H9 (cell line): ENCODE data around the gene BCKDHB. TPM values are rescaled to one million over a fixed set of nuclear protein-coding genes. Genes with fewer than 3 reads are reported as not detected.

ENCODE experiments used
- DNase-seq: peaks from one replicate; pipeline ENCODE4 v3.0.0-alpha.2; 2017
- H2AFZ ChIP-seq: one replicate; pipeline ENCODE4 v1.6.1; 2013; ENCODE audit warnings: mild to moderate bottlenecking, low read length, control low read depth, moderate library complexity
- H2AK5ac ChIP-seq: 2 replicates; pipeline ENCODE4 v1.6.1; 2013; ENCODE audit warnings: low read length, control low read depth, mixed read lengths; ENCODE audit not compliant: insufficient read length
- H2BK120ac ChIP-seq: one replicate; pipeline ENCODE4 v1.6.1; 2013; ENCODE audit warnings: low read depth, mild to moderate bottlenecking, low read length, control low read depth, inconsistent platforms; ENCODE audit not compliant: poor library complexity, severe bottlenecking
- H2BK12ac ChIP-seq: 2 replicates; pipeline ENCODE4 v1.6.1; 2013; ENCODE audit warnings: low read length, control low read depth, mixed read lengths, low read depth; ENCODE audit not compliant: insufficient read length
- H2BK15ac ChIP-seq: 2 replicates; pipeline ENCODE4 v1.6.1; 2013; ENCODE audit warnings: low read depth, low read length, control low read depth
- H2BK20ac ChIP-seq: one replicate; pipeline ENCODE4 v1.6.1; 2013; ENCODE audit warnings: low read depth, mild to moderate bottlenecking, low read length, control low read depth, inconsistent platforms; ENCODE audit not compliant: poor library complexity, severe bottlenecking
- H2BK5ac ChIP-seq: 2 replicates; pipeline ENCODE4 v1.6.1; 2013; ENCODE audit warnings: low read length, control low read depth, mixed read lengths; ENCODE audit not compliant: insufficient read length
- H3K14ac ChIP-seq: 2 replicates; pipeline ENCODE4 v1.6.1; 2013; ENCODE audit warnings: low read length, control low read depth; ENCODE audit not compliant: insufficient read depth
- H3K18ac ChIP-seq: 2 replicates; pipeline ENCODE4 v1.6.1; 2013; ENCODE audit warnings: low read depth, mild to moderate bottlenecking, mixed read lengths, low read length, control low read depth; ENCODE audit not compliant: insufficient read length
- H3K23ac ChIP-seq: 2 replicates; pipeline ENCODE4 v1.6.1; 2013; ENCODE audit warnings: low read length, control low read depth, mixed read lengths, low read depth; ENCODE audit not compliant: insufficient read length
- H3K23me2 ChIP-seq: 2 replicates; pipeline ENCODE4 v1.6.1; 2013; ENCODE audit warnings: low read depth, mild to moderate bottlenecking, mixed read lengths, low read length, control low read depth; ENCODE audit not compliant: insufficient read length, poor library complexity, severe bottlenecking
- H3K27ac ChIP-seq: 2 replicates; pipeline ENCODE4 v1.5.1; 2013; ENCODE audit warnings: low read length, control low read depth, mixed read lengths, low read depth; ENCODE audit not compliant: insufficient read length
- H3K27me3 ChIP-seq: 2 replicates; pipeline ENCODE4 v1.6.1; 2013; ENCODE audit warnings: low read length, control low read depth, inconsistent platforms; ENCODE audit not compliant: insufficient read depth
- H3K4ac ChIP-seq: 2 replicates; pipeline ENCODE4 v1.6.1; 2013; ENCODE audit warnings: low read depth, mild to moderate bottlenecking, control low read depth, inconsistent platforms, low read length, moderate library complexity
- H3K4me1 ChIP-seq: 2 replicates; pipeline ENCODE4 v1.6.1; 2013; ENCODE audit warnings: low read length, control low read depth, inconsistent platforms; ENCODE audit not compliant: insufficient read depth
- H3K4me2 ChIP-seq: 2 replicates; pipeline ENCODE4 v1.6.1; 2013; ENCODE audit warnings: low read length, control low read depth, mixed read lengths; ENCODE audit not compliant: insufficient read length, insufficient read depth
- H3K56ac ChIP-seq: 2 replicates; pipeline ENCODE4 v1.6.1; 2013; ENCODE audit warnings: low read depth, mild to moderate bottlenecking, mixed read lengths, low read length, control low read depth; ENCODE audit not compliant: insufficient read length
- H3K79me1 ChIP-seq: 2 replicates; pipeline ENCODE4 v1.6.1; 2013; ENCODE audit warnings: low read depth, mild to moderate bottlenecking, moderate library complexity, low read length, control low read depth, inconsistent platforms; ENCODE audit not compliant: insufficient read depth, poor library complexity, severe bottlenecking
- H3K79me2 ChIP-seq: 2 replicates; pipeline ENCODE4 v1.6.1; 2013; ENCODE audit warnings: low read length, control low read depth, inconsistent platforms; ENCODE audit not compliant: insufficient read depth
- H3K9ac ChIP-seq: 2 replicates; pipeline ENCODE4 v1.6.1; 2013; ENCODE audit warnings: low read length, control low read depth, mixed read lengths; ENCODE audit not compliant: insufficient read length; ENCODE audit errors: extremely low read depth
- H3K9me3 ChIP-seq: one replicate; pipeline ENCODE4 v1.6.1; 2013; ENCODE audit warnings: low read depth, low read length, inconsistent platforms; ENCODE audit not compliant: control insufficient read depth
- H3T11ph ChIP-seq: one replicate; pipeline ENCODE4 v1.6.1; 2013; ENCODE audit warnings: mild to moderate bottlenecking, low read length, control low read depth, inconsistent platforms
- H4K20me1 ChIP-seq: one replicate; pipeline ENCODE4 v1.6.1; 2013; ENCODE audit not compliant: control insufficient read depth, insufficient read length, insufficient read depth
- H4K5ac ChIP-seq: 2 replicates; pipeline ENCODE4 v1.6.1; 2013; ENCODE audit warnings: low read depth, mild to moderate bottlenecking, mixed read lengths, low read length, control low read depth; ENCODE audit not compliant: insufficient read length
- H4K8ac ChIP-seq: replicated peaks from 2 replicates; pipeline ENCODE4 v1.6.1; 2013; ENCODE audit warnings: low read length, control low read depth, mixed read lengths, low read depth; ENCODE audit not compliant: insufficient read length
- H4K91ac ChIP-seq: 2 replicates; pipeline ENCODE4 v1.6.1; 2013; ENCODE audit warnings: low read depth, mild to moderate bottlenecking, moderate library complexity, mixed read lengths, low read length, control low read depth; ENCODE audit not compliant: insufficient read length
- H3K27ac Mint-ChIP-seq, 3 experiments: 2 replicates in 2 of 3; 3 replicates in 1 of 3; pipeline ENCODE4 v1.8.0; 2020 to 2021; ENCODE audit warnings: mixed read lengths in 3 of 3, mild to moderate bottlenecking in 1 of 3, moderate library complexity in 1 of 3
- H3K27me3 Mint-ChIP-seq: 2 replicates; pipeline ENCODE4 v1.8.0; 2021; ENCODE audit warnings: low read depth, mild to moderate bottlenecking, moderate library complexity, mixed read lengths
- H3K36me3 Mint-ChIP-seq, 3 experiments: 2 replicates in 2 of 3; 3 replicates in 1 of 3; pipeline ENCODE4 v1.8.0; 2020 to 2021; ENCODE audit warnings: low read depth in 3 of 3, mixed read lengths in 3 of 3; ENCODE audit not compliant: insufficient read depth in 1 of 3
- H3K4me1 Mint-ChIP-seq, 2 experiments: 2 replicates each; pipeline ENCODE4 v1.8.0; 2020; ENCODE audit warnings: mixed read lengths in 2 of 2
- H3K4me3 Mint-ChIP-seq, 2 experiments: 2 replicates in 1 of 2; 3 replicates in 1 of 2; pipeline ENCODE4 v1.8.0; 2020 to 2021; ENCODE audit warnings: mild to moderate bottlenecking in 2 of 2, mixed read lengths in 2 of 2, moderate library complexity in 1 of 2
- H3K9me3 Mint-ChIP-seq, 2 experiments: 2 replicates in 1 of 2; 3 replicates in 1 of 2; pipeline ENCODE4 v1.8.0; 2020; ENCODE audit warnings: mild to moderate bottlenecking in 2 of 2, mixed read lengths in 2 of 2, moderate library complexity in 1 of 2
- WGBS: extraction: QIAGEN DNeasy Blood & Tissue Kit; methylation state at CpG from one replicate; pipeline ENCODE4 v1.1.7; 2013; ENCODE audit warnings: missing lambda C conversion rate, low lambda C conversion rate, mixed read lengths; ENCODE audit not compliant: insufficient read length; ENCODE audit errors: extremely low coverage; 5-methylcytosine and 5-hydroxymethylcytosine counted together
- total RNA-seq: library from RNA; stranded (reverse); gene quantifications from 2 replicates; pipeline ENCODE4 v1.2.1, GENCODE V29; 2021
- TF ChIP-seq, protein P1 (sequence below): fragments of 200-600 bp; sonication (generic); conservative IDR thresholded peaks from 3 replicates; pipeline ENCODE4 v1.8.0; 2021; ENCODE audit warnings: antibody characterized with exemption, mild to moderate bottlenecking

Gene BCKDHB
- total RNA-seq, 1 experiment from 2014 or later, result 26.6 TPM

DNA sequence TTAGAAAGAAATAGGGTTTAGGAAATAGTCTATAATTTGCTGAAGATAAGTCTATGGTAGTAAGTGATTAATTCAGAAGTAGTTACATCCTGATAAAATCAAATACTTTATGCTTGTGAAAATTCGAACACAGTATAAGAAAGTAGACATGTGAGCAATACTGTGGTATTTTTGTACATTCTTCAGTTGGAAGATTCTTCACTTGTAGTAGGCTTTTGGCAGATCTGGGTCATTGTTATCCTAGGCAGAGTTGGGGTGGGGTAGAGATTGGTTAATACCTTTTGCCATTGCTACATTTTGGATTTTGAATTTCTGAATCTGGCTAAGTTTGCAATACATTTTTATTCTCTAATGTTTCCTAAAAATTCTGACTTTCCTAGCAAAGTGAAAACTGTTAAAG is 197.5 kb downstream of the BCKDHB start:
- Histone ChIP-seq H2BK5ac (no peak overlapping the region), H3K9me3 (no peaks in the 10 kb centered on the region), H3K4me1 (no peaks in the 10 kb centered on the region), H2BK12ac (no peak overlapping the region), H2AK5ac (no peak overlapping the region), H3K23ac (no peak overlapping the region), H3K9ac (no peak overlapping the region), H3K18ac (no peak overlapping the region), H2BK120ac (no peak overlapping the region), H3K4ac (no peak overlapping the region), H4K5ac (no peak overlapping the region), H3K56ac (no peak overlapping the region), H4K91ac (no peak overlapping the region), H2BK15ac (no peak overlapping the region), H3K79me2 (no peaks in the 10 kb centered on the region), H3K27ac (no peak overlapping the region), H3K79me1 (no peaks in the 10 kb centered on the region), H4K20me1 (no peaks in the 10 kb centered on the region), H2BK20ac (no peak overlapping the region), H3K23me2 (no peaks in the 10 kb centered on the region), H3K4me2 (no peak overlapping the region), H4K8ac (no peak overlapping the region), H2AFZ (no peak overlapping the region), H3K27me3 (no peaks in the 10 kb centered on the region), H3K14ac (no peak overlapping the region), H3T11ph (no peak overlapping the region)
- Mint-ChIP-seq H3K9me3 (no peaks in the 10 kb centered on the region; a peak in 1 of 5 replicates), H3K36me3 (peaks cover 0 to 2% (median 0%) of the 10 kb centered on the region in 3 experiments; a peak in 2 of 7 replicates), H3K4me3 (no peak overlapping the region), H3K27ac (peak overlapping the region in 1 of 3 experiments; percentile 24; a peak in 1 of 7 replicates), H3K27me3 (no peaks in the 10 kb centered on the region), H3K4me1 (no peaks in the 10 kb centered on the region)
- WGBS, result no CpG with 5 or more reads among the region's 1 CpG
- TF ChIP-seq, protein P1, sequence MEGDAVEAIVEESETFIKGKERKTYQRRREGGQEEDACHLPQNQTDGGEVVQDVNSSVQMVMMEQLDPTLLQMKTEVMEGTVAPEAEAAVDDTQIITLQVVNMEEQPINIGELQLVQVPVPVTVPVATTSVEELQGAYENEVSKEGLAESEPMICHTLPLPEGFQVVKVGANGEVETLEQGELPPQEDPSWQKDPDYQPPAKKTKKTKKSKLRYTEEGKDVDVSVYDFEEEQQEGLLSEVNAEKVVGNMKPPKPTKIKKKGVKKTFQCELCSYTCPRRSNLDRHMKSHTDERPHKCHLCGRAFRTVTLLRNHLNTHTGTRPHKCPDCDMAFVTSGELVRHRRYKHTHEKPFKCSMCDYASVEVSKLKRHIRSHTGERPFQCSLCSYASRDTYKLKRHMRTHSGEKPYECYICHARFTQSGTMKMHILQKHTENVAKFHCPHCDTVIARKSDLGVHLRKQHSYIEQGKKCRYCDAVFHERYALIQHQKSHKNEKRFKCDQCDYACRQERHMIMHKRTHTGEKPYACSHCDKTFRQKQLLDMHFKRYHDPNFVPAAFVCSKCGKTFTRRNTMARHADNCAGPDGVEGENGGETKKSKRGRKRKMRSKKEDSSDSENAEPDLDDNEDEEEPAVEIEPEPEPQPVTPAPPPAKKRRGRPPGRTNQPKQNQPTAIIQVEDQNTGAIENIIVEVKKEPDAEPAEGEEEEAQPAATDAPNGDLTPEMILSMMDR, result no peak
- no peak for DNase-seq
